Trophoblast cell (in vitro differentiated cells and primary cell): ENCODE results near the gene KRT84.

Experiments
- DNase-seq, 2 donors: peaks; one replicate each; pipeline ENCODE4 v3.0.0-alpha.2; 2016
- H2AFZ ChIP-seq: 2 replicates; pipeline ENCODE4 v1.6.1; 2013; ENCODE audit warnings: low read length, moderate library complexity, mild to moderate bottlenecking; ENCODE audit not compliant: insufficient read depth, poor library complexity
- H2AK5ac ChIP-seq: 2 replicates; pipeline ENCODE4 v1.6.1; 2013; ENCODE audit warnings: mild to moderate bottlenecking, low read length
- H2BK120ac ChIP-seq: 2 replicates; pipeline ENCODE4 v1.6.1; 2013; ENCODE audit warnings: low read length, mild to moderate bottlenecking, moderate library complexity; ENCODE audit not compliant: insufficient read depth, poor library complexity
- H2BK12ac ChIP-seq: 2 replicates; pipeline ENCODE4 v1.6.1; 2013; ENCODE audit warnings: mild to moderate bottlenecking, low read length, moderate library complexity
- H2BK5ac ChIP-seq: 2 replicates; pipeline ENCODE4 v1.6.1; 2013; ENCODE audit warnings: low read length, low read depth, moderate library complexity, mild to moderate bottlenecking; ENCODE audit not compliant: poor library complexity
- H3K14ac ChIP-seq: 2 replicates; pipeline ENCODE4 v1.6.1; 2013; ENCODE audit warnings: mild to moderate bottlenecking, low read length
- H3K18ac ChIP-seq: 2 replicates; pipeline ENCODE4 v1.6.1; 2013; ENCODE audit warnings: mild to moderate bottlenecking, low read length
- H3K23ac ChIP-seq: 2 replicates; pipeline ENCODE4 v1.6.1; 2013; ENCODE audit warnings: low read length
- H3K27ac ChIP-seq: 2 replicates; pipeline ENCODE4 v1.5.1; 2013; ENCODE audit warnings: low read depth, mild to moderate bottlenecking, inconsistent platforms, low read length, moderate library complexity
- H3K27me3 ChIP-seq: 2 replicates; pipeline ENCODE4 v1.6.1; 2013; ENCODE audit warnings: inconsistent platforms, mild to moderate bottlenecking, low read length, moderate library complexity; ENCODE audit not compliant: insufficient read depth
- H3K36me3 ChIP-seq, 2 experiments: 1 replicate in 1 of 2; 2 replicates in 1 of 2; pipeline ENCODE4 v1.6.1; 2013; ENCODE audit warnings: low read length in 2 of 2, mild to moderate bottlenecking in 2 of 2, moderate library complexity in 1 of 2; ENCODE audit not compliant: insufficient read depth in 2 of 2, control insufficient read depth in 1 of 2
- H3K4ac ChIP-seq: 2 replicates; pipeline ENCODE4 v1.6.1; 2013; ENCODE audit warnings: low read depth, mild to moderate bottlenecking, low read length, moderate library complexity
- H3K4me1 ChIP-seq, 2 experiments: 1 replicate in 1 of 2; 2 replicates in 1 of 2; pipeline ENCODE4 v1.6.1; 2013; ENCODE audit warnings: low read length in 2 of 2, mild to moderate bottlenecking in 2 of 2, moderate library complexity in 1 of 2; ENCODE audit not compliant: insufficient read depth in 2 of 2, control insufficient read depth in 1 of 2
- H3K4me2 ChIP-seq: 2 replicates; pipeline ENCODE4 v1.6.1; 2013; ENCODE audit warnings: inconsistent platforms, mild to moderate bottlenecking, low read length, moderate library complexity
- H3K4me3 ChIP-seq: 2 replicates; pipeline ENCODE4 v1.5.1; 2013; ENCODE audit warnings: mild to moderate bottlenecking, low read depth, low read length, inconsistent platforms
- H3K79me1 ChIP-seq: one replicate; pipeline ENCODE4 v1.6.1; 2013; ENCODE audit warnings: low read length
- H3K79me2 ChIP-seq: 2 replicates; pipeline ENCODE4 v1.6.1; 2013; ENCODE audit warnings: low read length, mild to moderate bottlenecking; ENCODE audit not compliant: control insufficient read depth, insufficient read depth, poor library complexity
- H3K9ac ChIP-seq: 2 replicates; pipeline ENCODE4 v1.6.1; 2013; ENCODE audit warnings: mild to moderate bottlenecking, low read length
- H3K9me3 ChIP-seq: 2 replicates; pipeline ENCODE4 v1.6.1; 2013; ENCODE audit warnings: low read depth, mild to moderate bottlenecking, control low read depth, inconsistent platforms, low read length; ENCODE audit not compliant: insufficient read depth
- H4K12ac ChIP-seq: 2 replicates; pipeline ENCODE4 v1.6.1; 2013; ENCODE audit warnings: low read depth, mild to moderate bottlenecking, low read length, moderate library complexity
- H4K8ac ChIP-seq: 2 replicates; pipeline ENCODE4 v1.6.1; 2013; ENCODE audit warnings: low read depth, mild to moderate bottlenecking, low read length, moderate library complexity
- H4K91ac ChIP-seq: one replicate; pipeline ENCODE4 v1.6.1; 2013; ENCODE audit warnings: low read depth, mild to moderate bottlenecking, low read length, moderate library complexity
- WGBS: extraction: QIAGEN DNeasy Blood & Tissue Kit; methylation state at CpG from one replicate; pipeline ENCODE4 v1.1.7; 2013; ENCODE audit warnings: missing lambda C conversion rate; ENCODE audit not compliant: insufficient read length, insufficient coverage; ENCODE audit errors: extremely low coverage; 5-methylcytosine and 5-hydroxymethylcytosine counted together

The KRT84 gene

DNA sequence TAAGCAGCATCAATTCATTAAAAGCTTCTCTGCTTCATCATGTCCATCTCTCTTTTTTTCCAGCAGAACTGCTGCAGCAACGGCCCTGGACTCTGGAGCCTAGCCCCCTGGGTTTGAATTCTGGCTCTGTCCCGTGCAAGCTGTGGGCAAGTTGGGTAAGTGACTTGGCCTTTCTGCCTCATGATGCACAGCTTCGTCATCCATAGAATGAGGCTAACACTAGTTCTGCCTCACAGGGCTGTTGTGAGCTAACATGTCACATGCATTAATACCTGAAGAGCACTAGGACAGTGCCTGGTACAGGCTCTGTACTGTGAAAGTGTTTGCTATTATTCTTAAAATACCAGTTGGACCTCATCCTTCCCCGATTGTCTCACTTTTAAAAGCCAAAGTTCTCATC is 16.5 kb upstream of the KRT84 start:
- DNase-seq = peak; percentile 9 to 53
- no CpG with 5 or more reads among the region's 4 CpGs for WGBS
- Histone ChIP-seq H3K4me3 (no peak overlapping the region), H4K8ac (no peak overlapping the region), H3K23ac (no peak overlapping the region), H4K12ac (no peak overlapping the region), H3K27me3 (no peaks in the 10 kb centered on the region), H2BK120ac (no peak overlapping the region), H2AK5ac (no peak overlapping the region), H3K9ac (no peak overlapping the region), H3K79me2 (no peaks in the 10 kb centered on the region), H3K36me3 (no peaks in the 10 kb centered on the region), H2BK12ac (no peak overlapping the region), H3K14ac (no peak overlapping the region), H3K4ac (no peak overlapping the region), H2AFZ (no peak overlapping the region), H3K9me3 (no peaks in the 10 kb centered on the region), H2BK5ac (no peak overlapping the region), H3K79me1 (no peaks in the 10 kb centered on the region), H3K4me2 (no peak overlapping the region), H4K91ac (no peak overlapping the region), H3K4me1 (no peaks in the 10 kb centered on the region), H3K27ac (no peak overlapping the region), H3K18ac (no peak overlapping the region)

DNA sequence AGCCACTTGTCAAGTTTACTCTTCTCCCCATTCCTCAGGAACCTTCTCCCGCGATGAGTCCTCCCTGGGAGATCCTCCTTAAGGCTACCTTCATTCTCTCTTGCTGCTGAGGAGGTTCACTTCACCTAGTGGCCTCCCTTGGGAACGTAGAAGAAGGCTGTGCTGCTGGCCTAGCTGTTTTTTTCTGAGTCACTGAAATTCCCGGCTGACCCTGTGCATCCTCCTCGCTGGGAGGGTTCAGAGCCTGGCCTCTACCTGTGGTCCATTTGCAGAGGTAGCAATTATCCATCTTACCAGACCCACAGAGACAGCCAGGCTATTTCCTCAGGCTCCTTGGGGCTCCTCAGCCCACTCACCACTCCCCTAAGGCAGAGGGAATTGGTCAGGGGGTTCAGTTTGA is 16.1 kb upstream of the KRT84 start:
- no peak overlapping the region for H2BK12ac ChIP-seq
- no peak overlapping the region for H2BK5ac ChIP-seq
- H3K79me1 ChIP-seq = no peaks in the 10 kb centered on the region
- H3K4me3 ChIP-seq = no peak overlapping the region
- no peak overlapping the region for H2BK120ac ChIP-seq
- H3K4me2 ChIP-seq = no peak overlapping the region
- H3K27ac ChIP-seq = no peak overlapping the region
- H4K12ac ChIP-seq = no peak overlapping the region
- no peak for DNase-seq
- no peak overlapping the region for H3K18ac ChIP-seq
- no peak overlapping the region for H2AK5ac ChIP-seq
- H2AFZ ChIP-seq = no peak overlapping the region
- no peaks in the 10 kb centered on the region for H3K27me3 ChIP-seq
- H3K9ac ChIP-seq = no peak overlapping the region
- no CpG with 5 or more reads among the region's 5 CpGs for WGBS
- H3K9me3 ChIP-seq = no peaks in the 10 kb centered on the region
- no peak overlapping the region for H3K14ac ChIP-seq
- H3K36me3 ChIP-seq = no peaks in the 10 kb centered on the region
- H4K91ac ChIP-seq = no peak overlapping the region
- no peak overlapping the region for H3K4ac ChIP-seq
- H3K4me1 ChIP-seq = no peaks in the 10 kb centered on the region
- no peak overlapping the region for H4K8ac ChIP-seq
- H3K79me2 ChIP-seq = no peaks in the 10 kb centered on the region
- no peak overlapping the region for H3K23ac ChIP-seq

DNA sequence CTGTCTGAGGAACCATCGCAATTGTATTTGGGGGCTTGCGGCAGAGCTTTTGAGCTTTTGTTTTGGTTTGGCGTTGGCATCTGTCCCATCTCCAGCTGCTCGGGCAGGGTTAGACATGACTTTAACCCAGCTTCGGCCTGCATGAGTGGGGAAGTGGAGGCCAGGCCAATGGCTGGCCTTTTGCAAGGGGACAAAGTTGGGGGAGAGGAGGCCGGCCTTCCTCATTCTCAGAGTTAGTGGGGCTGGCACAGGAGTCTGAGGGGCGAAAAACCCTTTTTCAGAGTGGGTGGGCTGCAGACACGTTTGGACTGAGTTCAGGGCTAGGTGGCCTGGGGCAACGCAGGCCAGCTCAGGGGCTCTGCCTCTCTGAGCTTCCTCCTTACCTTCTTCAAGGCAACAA is 15.5 kb upstream of the KRT84 start:
- no peak overlapping the region for H2AFZ ChIP-seq
- no peak overlapping the region for H3K18ac ChIP-seq
- no peak overlapping the region for H4K8ac ChIP-seq
- H3K4me3 ChIP-seq = no peak overlapping the region
- H3K4me2 ChIP-seq = no peak overlapping the region
- no peaks in the 10 kb centered on the region for H3K9me3 ChIP-seq
- no peaks in the 10 kb centered on the region for H3K4me1 ChIP-seq
- no peak for DNase-seq
- H2AK5ac ChIP-seq = no peak overlapping the region
- H4K91ac ChIP-seq = no peak overlapping the region
- H3K36me3 ChIP-seq = no peaks in the 10 kb centered on the region
- no peak overlapping the region for H2BK120ac ChIP-seq
- no peak overlapping the region for H2BK12ac ChIP-seq
- H3K27me3 ChIP-seq = no peaks in the 10 kb centered on the region
- H3K14ac ChIP-seq = no peak overlapping the region
- H3K23ac ChIP-seq = no peak overlapping the region
- no peaks in the 10 kb centered on the region for H3K79me2 ChIP-seq
- no peak overlapping the region for H3K9ac ChIP-seq
- H3K4ac ChIP-seq = no peak overlapping the region
- H3K79me1 ChIP-seq = no peaks in the 10 kb centered on the region
- H4K12ac ChIP-seq = no peak overlapping the region
- no peak overlapping the region for H3K27ac ChIP-seq
- no CpG with 5 or more reads among the region's 9 CpGs for WGBS
- H2BK5ac ChIP-seq = no peak overlapping the region

DNA sequence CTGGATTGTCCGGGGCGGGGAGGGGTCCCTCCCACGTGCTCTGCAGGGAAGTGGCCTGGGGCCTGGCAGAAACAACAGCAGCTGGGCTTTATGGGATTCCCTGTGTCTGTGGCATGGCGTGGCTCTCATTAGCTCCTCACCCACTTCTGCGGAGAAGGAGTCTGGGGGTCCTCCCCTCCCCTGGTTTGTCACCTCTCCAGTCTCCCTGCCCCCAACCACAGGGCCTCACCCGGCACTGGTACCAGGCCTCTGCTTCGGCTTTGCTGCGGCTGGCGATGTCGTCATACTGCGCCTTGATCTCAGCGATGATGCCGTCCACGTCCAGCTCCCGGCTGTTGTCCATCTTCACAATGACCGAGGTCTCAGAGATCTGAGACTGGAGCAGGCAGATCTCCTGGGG is 14.3 kb upstream of the KRT84 start:
- Histone ChIP-seq H3K79me2 (no peaks in the 10 kb centered on the region), H3K4me3 (no peak overlapping the region), H2AFZ (no peak overlapping the region), H3K27ac (no peak overlapping the region), H3K23ac (no peak overlapping the region), H3K4ac (no peak overlapping the region), H3K79me1 (no peaks in the 10 kb centered on the region), H3K4me2 (no peak overlapping the region), H4K8ac (no peak overlapping the region), H3K4me1 (no peaks in the 10 kb centered on the region), H3K27me3 (no peaks in the 10 kb centered on the region), H4K91ac (no peak overlapping the region), H3K36me3 (no peaks in the 10 kb centered on the region), H2BK12ac (no peak overlapping the region), H3K14ac (no peak overlapping the region), H3K9ac (no peak overlapping the region), H2BK5ac (no peak overlapping the region), H3K18ac (no peak overlapping the region), H2AK5ac (no peak overlapping the region), H2BK120ac (no peak overlapping the region), H3K9me3 (no peaks in the 10 kb centered on the region), H4K12ac (no peak overlapping the region)
- no peak for DNase-seq
- WGBS = no CpG with 5 or more reads among the region's 16 CpGs
